T-cell (primary cell): ENCODE data around the gene LGALS9C. TPM values are rescaled to one million over a fixed set of nuclear protein-coding genes. Genes with fewer than 3 reads are reported as not detected.
"Not testable (repeated sequence)": the region's sequence is repeated elsewhere in the genome, so short reads cannot be mapped to it uniquely, and the experiment has no call there.

Source experiments
- ATAC-seq, 4 experiments: fragments of 200-7000 bp in 3 of 4; fragments of 150-1000 bp in 1 of 4; cut with Tn5 transposase; replicated peaks in 1 of 4; 1 replicate in 3 of 4; 2 replicates in 1 of 4; pipeline ENCODE4 v1.10.0; 2021; ENCODE audit warnings: moderate library complexity in 3 of 4, mild to moderate bottlenecking in 2 of 4, moderate number of reproducible peaks in 1 of 4
- CTCF ChIA-PET, 2 donors: fragments of 300-600 bp; sonication (Branson Sonifier 250); formaldehyde crosslinking; loops; one replicate each; lab custom pipeline; 2022; ENCODE audit warnings: antibody characterized with exemption in 2 of 2; lab: Charles Lee
- POLR2A ChIA-PET, 2 donors: fragments of 300-600 bp; sonication (Branson Sonifier 250); formaldehyde crosslinking; loops; one replicate each; lab custom pipeline; 2022; ENCODE audit warnings: antibody characterized with exemption in 2 of 2; lab: Charles Lee
- DNase-seq, 35 experiments: peaks; one replicate each; pipeline versions ENCODE4 v3.0.0 to v3.0.0-alpha.2; 2013 to 2023
- H3K27ac ChIP-seq: one replicate; pipeline ENCODE4 v1.5.1; 2013; ENCODE audit warnings: low read length
- H3K27me3 ChIP-seq, 2 experiments: replicated peaks in 1 of 2; 1 replicate in 1 of 2; 2 replicates in 1 of 2; pipeline versions ENCODE4 v1.6.1 to v1.7.0; 2013; ENCODE audit warnings: low read length in 1 of 2, mixed read lengths in 1 of 2; ENCODE audit not compliant: control insufficient read depth in 2 of 2, insufficient read depth in 2 of 2; ENCODE audit errors: extremely low read depth in 1 of 2
- H3K36me3 ChIP-seq, 2 donors: 1 replicate in 1 of 2; 2 replicates in 1 of 2; pipeline versions ENCODE4 v1.6.1 to v1.7.0; 2013; ENCODE audit warnings: low read length in 1 of 2; ENCODE audit not compliant: control insufficient read depth in 2 of 2, insufficient read depth in 1 of 2; ENCODE audit errors: extremely low read depth in 1 of 2
- H3K4me1 ChIP-seq, 2 experiments: 1 replicate in 1 of 2; 2 replicates in 1 of 2; pipeline versions ENCODE4 v1.6.1 to v1.7.0; 2013; ENCODE audit warnings: low read length in 2 of 2, mixed read lengths in 1 of 2; ENCODE audit not compliant: insufficient read depth in 2 of 2, control insufficient read depth in 1 of 2; ENCODE audit errors: extremely low read depth in 1 of 2
- H3K4me3 ChIP-seq, 2 donors: 1 replicate in 1 of 2; 2 replicates in 1 of 2; pipeline versions ENCODE4 v1.5.1 to v1.7.0; 2013; ENCODE audit warnings: mild to moderate bottlenecking in 2 of 2, low read length in 1 of 2, moderate library complexity in 1 of 2; ENCODE audit not compliant: control insufficient read depth in 1 of 2; ENCODE audit errors: extremely low read depth in 1 of 2
- H3K9me3 ChIP-seq: 2 replicates; pipeline ENCODE4 v1.7.0; 2013
- H3K27ac Mint-ChIP-seq, 2 donors: one replicate each; pipeline ENCODE4 v1.8.0; 2020 to 2021; ENCODE audit warnings: mild to moderate bottlenecking in 2 of 2, mixed read lengths in 2 of 2
- H3K27me3 Mint-ChIP-seq, 2 donors: one replicate each; pipeline ENCODE4 v1.8.0; 2021 to 2022; ENCODE audit warnings: mixed read lengths in 2 of 2
- H3K36me3 Mint-ChIP-seq: one replicate; pipeline ENCODE4 v1.8.0; 2021; ENCODE audit warnings: mixed read lengths
- H3K4me1 Mint-ChIP-seq, 3 donors: one replicate each; pipeline ENCODE4 v1.8.0; 2020 to 2022; ENCODE audit warnings: mixed read lengths in 3 of 3, mild to moderate bottlenecking in 1 of 3
- H3K4me3 Mint-ChIP-seq, 3 donors: one replicate each; pipeline ENCODE4 v1.8.0; 2020 to 2022; ENCODE audit warnings: mild to moderate bottlenecking in 3 of 3, mixed read lengths in 3 of 3, moderate library complexity in 3 of 3
- H3K9me3 Mint-ChIP-seq, 3 donors: one replicate each; pipeline ENCODE4 v1.8.0; 2020 to 2022; ENCODE audit warnings: mixed read lengths in 3 of 3
- WGBS: methylation state at CpG from one replicate; pipeline ENCODE4 v1.1.5; 2013; ENCODE audit warnings: missing lambda C conversion rate; ENCODE audit not compliant: insufficient coverage; 5-methylcytosine and 5-hydroxymethylcytosine counted together
- total RNA-seq, 35 experiments: library from RNA in 6 of 35; stranded (reverse) in 6 of 35; fragments of 120-200 nt in 1 of 35; gene quantifications; one replicate each; pipeline versions ENCODE4 v1.2.1 to v1.2.4 and lab custom pipeline; 2013 to 2026

Gene LGALS9C
- total RNA-seq, 5 donors from 2014 or later (not counting 1 experiment from before 2014, with no cell fraction given) = 0.19 to 0.59 (median 0.54) TPM; not detected in 2

DNA sequence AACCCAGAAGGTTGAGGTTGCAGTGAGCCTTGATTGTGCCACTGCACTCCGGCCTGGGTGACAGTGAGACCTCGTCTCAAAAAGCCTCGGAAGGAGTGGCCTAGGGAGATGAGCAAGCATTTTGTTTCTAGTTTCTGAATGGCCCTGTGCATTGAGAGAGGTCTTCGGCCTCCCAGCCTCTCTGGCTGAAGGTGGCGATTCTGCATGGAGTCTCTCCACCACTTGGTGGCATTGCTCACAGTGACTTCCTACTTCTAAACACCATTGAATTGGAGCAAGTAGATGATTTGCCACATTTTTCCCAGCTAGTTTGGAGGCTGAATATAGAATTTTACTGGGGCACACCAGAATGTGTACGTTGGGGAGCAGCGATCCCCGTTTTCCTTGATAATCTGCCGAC lies 48.4 kb downstream of the LGALS9C start:
- CTCF ChIA-PET, H3K27me3 ChIP-seq, H3K9me3 Mint-ChIP-seq, H3K36me3 ChIP-seq, ATAC-seq, POLR2A ChIA-PET, H3K27me3 Mint-ChIP-seq, DNase-seq, H3K36me3 Mint-ChIP-seq, H3K4me3 ChIP-seq, H3K4me1 ChIP-seq, H3K27ac ChIP-seq, H3K4me3 Mint-ChIP-seq, H3K27ac Mint-ChIP-seq, H3K4me1 Mint-ChIP-seq, H3K9me3 ChIP-seq: not testable (repeated sequence)
- no CpG with 5 or more reads among the region's 9 CpGs for WGBS

- POLR2A ChIA-PET, H3K27ac Mint-ChIP-seq, H3K36me3 Mint-ChIP-seq, ATAC-seq, H3K27me3 Mint-ChIP-seq, CTCF ChIA-PET, H3K27me3 ChIP-seq, H3K4me1 Mint-ChIP-seq, H3K4me3 ChIP-seq, DNase-seq, H3K9me3 Mint-ChIP-seq, H3K4me1 ChIP-seq, H3K27ac ChIP-seq, H3K4me3 Mint-ChIP-seq, H3K36me3 ChIP-seq, H3K9me3 ChIP-seq: not testable (repeated sequence)
- no CpG with 5 or more reads among the region's 12 CpGs for WGBS
Observed at GRCh38 chr17:18526168-18526800, 49.7 kb downstream of the LGALS9C start.

DNA sequence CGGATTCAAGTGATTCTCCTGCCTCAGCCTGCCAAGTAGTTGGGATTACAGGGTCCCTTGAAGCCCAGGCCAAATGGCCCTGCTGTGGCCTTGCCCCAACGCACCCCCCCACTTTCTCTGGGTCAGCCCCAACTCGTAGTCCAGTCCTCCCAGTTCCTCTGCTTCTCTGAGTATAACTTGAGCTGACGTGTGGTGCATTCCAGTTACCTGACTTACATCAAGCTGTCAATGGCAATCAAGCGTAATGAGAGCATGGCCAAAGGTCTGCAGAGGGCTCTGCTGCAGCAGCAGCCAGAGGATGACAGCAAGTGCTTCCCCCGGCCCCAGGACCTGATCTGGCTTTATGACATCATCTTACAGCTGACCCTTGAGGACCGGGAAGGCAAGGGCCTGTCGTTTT lies 50.8 kb downstream of the LGALS9C start:
- H3K27ac ChIP-seq, H3K27me3 Mint-ChIP-seq, H3K27ac Mint-ChIP-seq, H3K4me1 Mint-ChIP-seq, H3K36me3 Mint-ChIP-seq, H3K36me3 ChIP-seq, H3K4me3 ChIP-seq, H3K27me3 ChIP-seq, POLR2A ChIA-PET, H3K9me3 ChIP-seq, H3K9me3 Mint-ChIP-seq, H3K4me3 Mint-ChIP-seq, ATAC-seq, DNase-seq, H3K4me1 ChIP-seq, CTCF ChIA-PET: not testable (repeated sequence)
- WGBS = 79% methylated on average over 3 of the region's 8 CpGs

- not testable (repeated sequence) for H3K4me1 ChIP-seq
- no CpG with 5 or more reads among the region's 6 CpGs for WGBS
Observed at GRCh38 chr17:18528435-18528834, 51.8 kb downstream of the LGALS9C start.

GRCh38 chr17:18528899-18529500 lies 52.4 kb downstream of the LGALS9C start:
- H3K4me1 Mint-ChIP-seq, H3K9me3 Mint-ChIP-seq, H3K27me3 Mint-ChIP-seq, H3K4me3 Mint-ChIP-seq, CTCF ChIA-PET, POLR2A ChIA-PET, H3K36me3 ChIP-seq, H3K4me1 ChIP-seq, H3K27ac Mint-ChIP-seq, ATAC-seq, H3K27me3 ChIP-seq, H3K9me3 ChIP-seq, DNase-seq, H3K4me3 ChIP-seq, H3K27ac ChIP-seq, H3K36me3 Mint-ChIP-seq: not testable (repeated sequence)
- WGBS = no CpG with 5 or more reads among the region's 4 CpGs

More at GRCh38 chr17:18528435-18528834, 51.8 kb downstream of the LGALS9C start:
- H3K36me3 Mint-ChIP-seq, H3K36me3 ChIP-seq, CTCF ChIA-PET, POLR2A ChIA-PET, DNase-seq, H3K27ac Mint-ChIP-seq, H3K27me3 ChIP-seq, H3K9me3 Mint-ChIP-seq, H3K27ac ChIP-seq, H3K4me3 ChIP-seq, H3K9me3 ChIP-seq, H3K27me3 Mint-ChIP-seq, H3K4me3 Mint-ChIP-seq, H3K4me1 Mint-ChIP-seq, ATAC-seq: not testable (repeated sequence)

DNA sequence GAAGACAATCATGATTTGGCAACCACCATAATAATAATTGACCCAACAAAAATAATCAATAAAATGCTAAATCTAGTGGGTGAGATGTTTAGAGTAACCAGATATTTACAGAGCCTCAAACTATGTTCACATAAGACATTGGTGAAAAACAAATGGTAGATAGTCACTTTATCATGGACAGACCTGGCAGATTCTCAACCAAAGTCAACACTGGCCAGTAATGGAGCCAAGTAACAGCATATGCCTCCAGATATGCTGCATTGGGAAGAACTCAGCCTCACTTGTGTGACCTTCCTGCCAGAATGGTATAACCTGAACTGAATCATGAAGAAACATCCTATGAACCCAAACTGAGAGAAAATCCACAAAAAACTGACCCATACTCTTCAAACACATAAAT lies 53.8 kb downstream of the LGALS9C start:
- H3K27me3 Mint-ChIP-seq, POLR2A ChIA-PET, H3K9me3 Mint-ChIP-seq, DNase-seq, H3K27me3 ChIP-seq, H3K27ac Mint-ChIP-seq, H3K27ac ChIP-seq, H3K4me3 Mint-ChIP-seq, CTCF ChIA-PET, H3K36me3 ChIP-seq, H3K4me1 Mint-ChIP-seq, H3K4me3 ChIP-seq, ATAC-seq, H3K9me3 ChIP-seq, H3K36me3 Mint-ChIP-seq, H3K4me1 ChIP-seq: not testable (repeated sequence)

- H3K9me3 Mint-ChIP-seq, H3K27me3 Mint-ChIP-seq, POLR2A ChIA-PET, H3K4me3 ChIP-seq, H3K27ac ChIP-seq, DNase-seq, H3K4me1 ChIP-seq, H3K36me3 ChIP-seq, H3K36me3 Mint-ChIP-seq, H3K4me1 Mint-ChIP-seq, ATAC-seq, CTCF ChIA-PET, H3K9me3 ChIP-seq, H3K27ac Mint-ChIP-seq, H3K27me3 ChIP-seq, H3K4me3 Mint-ChIP-seq: not testable (repeated sequence)
- WGBS = no CpG with 5 or more reads among the region's 5 CpGs
Observed at GRCh38 chr17:18542234-18542633, 65.6 kb downstream of the LGALS9C start.
